Measurements from ENCODE around the gene MATN4. TPM values are rescaled to one million over a fixed set of nuclear protein-coding genes. Genes with fewer than 3 reads are reported as not detected.

MATN4 gene
- total and polyA plus RNA-seq, 7 donors: not detected

DNA sequence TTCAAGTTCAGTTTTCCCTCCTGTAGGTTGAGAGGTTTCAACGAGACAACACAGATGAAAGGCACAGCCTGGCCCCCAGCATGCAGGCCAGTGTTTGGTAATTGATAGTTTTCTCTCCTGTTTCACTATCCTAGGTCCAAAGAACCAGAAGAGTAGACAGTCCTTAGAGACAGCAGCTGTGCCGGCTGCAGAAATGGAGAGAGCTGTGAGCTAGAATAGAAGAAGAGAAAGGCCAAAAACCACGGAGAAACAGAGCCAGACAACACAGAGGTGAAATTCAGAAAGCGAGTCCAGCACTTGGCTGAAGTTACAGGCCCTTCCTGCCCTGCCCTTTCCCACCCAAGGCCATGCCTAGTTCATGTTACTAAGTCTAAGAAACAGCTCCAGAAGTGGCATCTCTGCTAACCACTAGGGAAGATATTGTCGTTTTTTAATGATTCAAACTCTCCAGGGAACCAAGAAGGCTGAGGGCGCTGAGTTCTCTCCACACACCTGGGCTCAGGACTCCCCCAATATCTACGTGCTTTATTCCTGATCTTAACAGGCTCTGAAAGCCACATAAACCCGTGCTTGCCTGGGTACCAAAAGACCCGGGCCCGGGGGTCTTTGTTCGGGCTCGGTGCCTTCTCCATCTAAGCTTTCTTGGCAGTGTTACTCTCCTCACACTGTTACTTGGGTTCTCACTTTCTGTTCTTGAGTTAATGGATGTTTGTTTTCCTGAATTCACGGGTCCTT is 18.0 kb downstream of the MATN4 start:
- ATAC-seq (peak in 1 of 4 donors; percentile 15), DNase-seq (no peak)
- TF ChIP-seq, protein P1, sequence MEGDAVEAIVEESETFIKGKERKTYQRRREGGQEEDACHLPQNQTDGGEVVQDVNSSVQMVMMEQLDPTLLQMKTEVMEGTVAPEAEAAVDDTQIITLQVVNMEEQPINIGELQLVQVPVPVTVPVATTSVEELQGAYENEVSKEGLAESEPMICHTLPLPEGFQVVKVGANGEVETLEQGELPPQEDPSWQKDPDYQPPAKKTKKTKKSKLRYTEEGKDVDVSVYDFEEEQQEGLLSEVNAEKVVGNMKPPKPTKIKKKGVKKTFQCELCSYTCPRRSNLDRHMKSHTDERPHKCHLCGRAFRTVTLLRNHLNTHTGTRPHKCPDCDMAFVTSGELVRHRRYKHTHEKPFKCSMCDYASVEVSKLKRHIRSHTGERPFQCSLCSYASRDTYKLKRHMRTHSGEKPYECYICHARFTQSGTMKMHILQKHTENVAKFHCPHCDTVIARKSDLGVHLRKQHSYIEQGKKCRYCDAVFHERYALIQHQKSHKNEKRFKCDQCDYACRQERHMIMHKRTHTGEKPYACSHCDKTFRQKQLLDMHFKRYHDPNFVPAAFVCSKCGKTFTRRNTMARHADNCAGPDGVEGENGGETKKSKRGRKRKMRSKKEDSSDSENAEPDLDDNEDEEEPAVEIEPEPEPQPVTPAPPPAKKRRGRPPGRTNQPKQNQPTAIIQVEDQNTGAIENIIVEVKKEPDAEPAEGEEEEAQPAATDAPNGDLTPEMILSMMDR (IDR thresholded peaks at IDR 0.05): no peak
- intact Hi-C loops (cut with DNase I): loop anchor here (2.0 to 10.0 kb wide), 3 partner anchors 193 to 247 kb away; no protein-coding TSS in a partner anchor
- H3K4me3 ChIP-seq: no peak overlapping the region
- H3K9me3 ChIP-seq: no peaks in the 10 kb centered on the region
- WGBS, 3 donors: 62 to 68% (median 67%) methylated on average over 13 of the region's 13 CpGs
- H3K27me3 ChIP-seq (ENCODE audit: insufficient read depth in 3 of 3, low read length in 2 of 3): peaks cover 0 to 19% (median 11%) of the 10 kb centered on the region in 3 donors
- no peaks in the 10 kb centered on the region for H3K36me3 ChIP-seq (ENCODE audit: insufficient read depth in 1 of 2, low read depth in 1 of 2)
- H3K27ac ChIP-seq: no peak overlapping the region
- peaks cover 8% of the 10 kb centered on the region for H3K4me1 ChIP-seq

DNA sequence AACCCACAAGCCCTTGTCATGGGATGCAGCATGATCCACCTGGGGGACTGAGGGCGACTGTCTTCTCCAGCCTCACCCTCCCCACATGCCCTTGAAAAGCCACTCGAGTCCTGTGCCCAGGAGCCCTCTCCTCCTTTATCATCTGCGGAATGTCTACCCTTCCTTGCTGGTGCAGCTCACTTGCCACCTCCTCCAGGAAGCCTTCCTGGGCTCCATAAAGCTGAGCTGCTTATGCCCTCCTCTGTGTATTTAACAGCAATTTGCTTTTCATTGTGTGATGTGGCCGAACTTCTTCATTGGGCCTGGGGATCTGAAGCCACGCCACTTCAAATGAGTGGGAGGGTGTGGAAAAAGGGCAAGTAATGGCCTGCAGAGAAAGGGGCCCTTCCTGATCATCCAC is 19.2 kb downstream of the MATN4 start:
- Histone ChIP-seq H3K27ac (no peak overlapping the region), H3K4me3 (no peak overlapping the region), H3K4me1 (peaks cover 8% of the 10 kb centered on the region), H3K27me3 (ENCODE audit: insufficient read depth in 3 of 3, low read length in 2 of 3) (peaks cover 0 to 16% (median 10%) of the 10 kb centered on the region in 3 donors), H3K9me3 (no peaks in the 10 kb centered on the region), H3K36me3 (ENCODE audit: insufficient read depth in 1 of 2, low read depth in 1 of 2) (no peaks in the 10 kb centered on the region)
- ATAC-seq (no peak), DNase-seq (no peak)
- 83 to 92% (median 83%) methylated on average over 5 of the region's 5 CpGs for WGBS, 3 donors
- TF ChIP-seq, protein P1 (IDR thresholded peaks at IDR 0.05): no peak
- intact Hi-C loops (cut with DNase I): no loop called here

DNA sequence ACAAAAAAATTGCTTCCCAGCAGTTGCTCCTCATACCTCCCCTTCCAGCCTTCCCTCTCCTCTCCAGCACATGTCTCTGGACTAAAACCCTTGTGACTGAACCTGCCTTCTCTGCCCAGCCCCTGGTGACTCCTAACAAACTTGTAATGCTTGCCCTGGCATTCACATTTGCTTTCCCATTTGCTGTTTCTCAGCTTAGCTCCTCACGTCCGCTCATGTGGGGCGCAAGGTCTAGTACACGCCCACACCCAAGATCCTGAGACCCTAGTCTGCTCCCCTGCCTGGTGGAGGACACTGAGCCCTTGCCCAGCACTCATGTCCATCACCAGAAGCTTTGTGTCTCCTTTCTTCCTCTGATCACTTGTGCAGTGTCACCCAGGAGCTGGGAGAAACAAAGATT is 19.7 kb downstream of the MATN4 start:
- no peaks in the 10 kb centered on the region for H3K36me3 ChIP-seq (ENCODE audit: insufficient read depth in 1 of 2, low read depth in 1 of 2)
- no peak for ATAC-seq
- H3K9me3 ChIP-seq: no peaks in the 10 kb centered on the region
- TF ChIP-seq, protein P1 (IDR thresholded peaks at IDR 0.05): no peak
- intact Hi-C loops (cut with DNase I): no loop called here
- no peak for DNase-seq
- 70 to 79% (median 75%) methylated on average over 4 of the region's 4 CpGs for WGBS, 3 donors
- peaks cover 0 to 18% (median 6%) of the 10 kb centered on the region in 3 donors for H3K27me3 ChIP-seq (ENCODE audit: insufficient read depth in 3 of 3, low read length in 2 of 3)
- H3K4me1 ChIP-seq: peaks cover 7% of the 10 kb centered on the region
- no peak overlapping the region for H3K27ac ChIP-seq
- H3K4me3 ChIP-seq: no peak overlapping the region

DNA sequence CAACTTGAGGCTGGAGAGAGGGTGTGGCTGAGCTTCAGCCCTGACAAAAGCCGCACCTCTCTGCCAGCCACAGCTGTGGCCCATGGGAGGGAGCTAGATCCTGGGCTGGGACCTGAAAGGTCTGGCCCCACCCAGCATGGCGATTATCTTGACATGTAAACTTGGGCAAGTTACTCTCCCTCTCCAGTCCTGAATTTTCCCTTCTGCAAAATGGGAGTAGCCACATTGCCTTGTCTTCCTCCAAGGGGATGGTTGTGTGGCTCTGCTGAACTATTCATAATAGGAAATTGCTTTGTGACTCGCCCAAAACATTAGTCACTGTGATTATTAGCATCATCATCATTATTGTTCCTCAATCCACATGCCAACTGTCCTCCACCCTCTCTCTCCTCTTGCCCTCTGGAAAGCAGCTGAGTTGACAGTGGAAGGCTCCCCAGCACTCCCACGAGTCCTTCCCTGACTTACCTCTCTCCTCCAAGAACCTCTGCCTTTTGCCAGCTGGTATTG is 24.5 kb downstream of the MATN4 start:
- DNase-seq (no peak), ATAC-seq (no peak)
- Histone ChIP-seq H3K4me3 (no peak overlapping the region), H3K27ac (no peak overlapping the region), H3K27me3 (ENCODE audit: insufficient read depth in 3 of 3, low read length in 2 of 3) (peaks cover 2 to 38% (median 4%) of the 10 kb centered on the region in 3 donors), H3K36me3 (ENCODE audit: insufficient read depth in 1 of 2, low read depth in 1 of 2) (no peaks in the 10 kb centered on the region), H3K4me1 (no peaks in the 10 kb centered on the region), H3K9me3 (no peaks in the 10 kb centered on the region)
- intact Hi-C loops (cut with DNase I): no loop called here
- WGBS, 3 donors: 38 to 51% (median 46%) methylated on average over 4 of the region's 4 CpGs
- TF ChIP-seq, protein P1 (IDR thresholded peaks at IDR 0.05): no peak
